Measurements from ENCODE around the gene PCSK1N. TPM values are rescaled to one million over a fixed set of nuclear protein-coding genes. Genes with fewer than 3 reads are reported as not detected.

The PCSK1N gene
- polyA plus RNA-seq, 1 of the 3 experiments (the other 2 are of a cell fraction), result 35.0 TPM

- Histone ChIP-seq H3K9me2 (no peaks in the 10 kb centered on the region), H3K4me1 (ENCODE audit: control insufficient read depth in 1 of 2, insufficient read depth in 2 of 2, low read depth in 1 of 2, low read length in 1 of 2) (no peaks in the 10 kb centered on the region), H4K20me1 (ENCODE audit: insufficient read depth) (no peaks in the 10 kb centered on the region), H3K27me3 (ENCODE audit: insufficient read depth) (no peaks in the 10 kb centered on the region), H3K9me3 (no peaks in the 10 kb centered on the region), H3F3A (replicated peaks; ENCODE audit: insufficient read depth) (no peaks in the 10 kb centered on the region), H3K4me2 (no peak overlapping the region), H3K27ac (ENCODE audit: low read depth in 2 of 2, low read length in 1 of 2) (no peak overlapping the region), H3K36me3 (replicated peaks in 1 of 2; ENCODE audit: control insufficient read depth in 1 of 2, insufficient read depth in 2 of 2, low read length in 1 of 2) (no peaks in the 10 kb centered on the region), H3K9ac (no peak overlapping the region), H3K79me2 (ENCODE audit: insufficient read depth) (no peaks in the 10 kb centered on the region), H3K4me3 (ENCODE audit: low read depth in 2 of 2, low read length in 1 of 2) (no peak overlapping the region), H2AFZ (ENCODE audit: low read depth) (no peak overlapping the region)
- ChIA-PET CTCF (no interaction called here), POLR2A (no interaction called here)
- DNase-seq, result no peak
- TF ChIP-seq CTCF (IDR thresholded peaks at IDR 0.05), result no peak
- no peak for TF ChIP-seq RXRA (IDR thresholded peaks at IDR 0.05; ENCODE audit: borderline replicate concordance, low read depth)
- TF ChIP-seq RCOR1 (IDR thresholded peaks at IDR 0.05; ENCODE audit: low read length), result no peak
- TF ChIP-seq CHD2 (IDR thresholded peaks at IDR 0.05; ENCODE audit: low read length, partially characterized antibody), result no peak
- 57% methylated on average over 5 of the region's 16 CpGs for WGBS (ENCODE audit: low lambda C conversion rate)
These were observed 17.3 kb downstream of the PCSK1N start for GRCh38 chrX:48818098-48818497.

- H3K9me2 ChIP-seq, result no peaks in the 10 kb centered on the region
- H3K4me1 ChIP-seq (ENCODE audit: control insufficient read depth in 1 of 2, insufficient read depth in 2 of 2, low read depth in 1 of 2, low read length in 1 of 2), result no peaks in the 10 kb centered on the region
- no peaks in the 10 kb centered on the region for H4K20me1 ChIP-seq (ENCODE audit: insufficient read depth)
- H2AFZ ChIP-seq (ENCODE audit: low read depth), result no peak overlapping the region
- DNase-seq, result no peak
- H3K4me2 ChIP-seq, result no peak overlapping the region
- POLR2A ChIA-PET, result no interaction called here
- no peaks in the 10 kb centered on the region for H3F3A ChIP-seq (replicated peaks; ENCODE audit: insufficient read depth)
- no peaks in the 10 kb centered on the region; the same call in 1 of the 2 replicates for H3K27me3 ChIP-seq (ENCODE audit: insufficient read depth)
- CTCF ChIA-PET, result no interaction called here
- H3K9me3 ChIP-seq, result no peaks in the 10 kb centered on the region
- H3K79me2 ChIP-seq (ENCODE audit: insufficient read depth), result no peaks in the 10 kb centered on the region
- H3K27ac ChIP-seq (ENCODE audit: low read depth in 2 of 2, low read length in 1 of 2), result no peak overlapping the region
- WGBS (ENCODE audit: low lambda C conversion rate), result 58% methylated on average over 4 of the region's 18 CpGs
- no peak overlapping the region for H3K4me3 ChIP-seq (ENCODE audit: low read depth in 2 of 2, low read length in 1 of 2)
- TF ChIP-seq ELF1 (IDR thresholded peaks at IDR 0.05) (no peak), FOXJ3 (CRISPR knock-in tag; IDR thresholded peaks at IDR 0.05) (no peak), TEAD4 (IDR thresholded peaks at IDR 0.05; ENCODE audit: borderline replicate concordance, insufficient read depth) (no peak), IRF3 (IDR thresholded peaks at IDR 0.05; ENCODE audit: low read depth, low read length) (no peak), POLR2AphosphoS5 (IDR thresholded peaks at IDR 0.05; ENCODE audit: low read depth, low read length) (no peak), RFX5 (IDR thresholded peaks at IDR 0.05; ENCODE audit: low read length) (no peak), PBX3 (IDR thresholded peaks at IDR 0.05) (no peak)
- no peak overlapping the region for H3K9ac ChIP-seq
- no peaks in the 10 kb centered on the region for H3K36me3 ChIP-seq (replicated peaks in 1 of 2; ENCODE audit: control insufficient read depth in 1 of 2, insufficient read depth in 2 of 2, low read length in 1 of 2)
These were observed 19.2 kb downstream of the PCSK1N start for GRCh38 chrX:48816014-48816810.

Data from SK-N-SH (cell line).